ENCODE results near the gene FANCF.
A peak's percentile ranks its signal among the peaks of the same experiment; 100 is the strongest.

FANCF gene, protein sequence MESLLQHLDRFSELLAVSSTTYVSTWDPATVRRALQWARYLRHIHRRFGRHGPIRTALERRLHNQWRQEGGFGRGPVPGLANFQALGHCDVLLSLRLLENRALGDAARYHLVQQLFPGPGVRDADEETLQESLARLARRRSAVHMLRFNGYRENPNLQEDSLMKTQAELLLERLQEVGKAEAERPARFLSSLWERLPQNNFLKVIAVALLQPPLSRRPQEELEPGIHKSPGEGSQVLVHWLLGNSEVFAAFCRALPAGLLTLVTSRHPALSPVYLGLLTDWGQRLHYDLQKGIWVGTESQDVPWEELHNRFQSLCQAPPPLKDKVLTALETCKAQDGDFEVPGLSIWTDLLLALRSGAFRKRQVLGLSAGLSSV

DNA sequence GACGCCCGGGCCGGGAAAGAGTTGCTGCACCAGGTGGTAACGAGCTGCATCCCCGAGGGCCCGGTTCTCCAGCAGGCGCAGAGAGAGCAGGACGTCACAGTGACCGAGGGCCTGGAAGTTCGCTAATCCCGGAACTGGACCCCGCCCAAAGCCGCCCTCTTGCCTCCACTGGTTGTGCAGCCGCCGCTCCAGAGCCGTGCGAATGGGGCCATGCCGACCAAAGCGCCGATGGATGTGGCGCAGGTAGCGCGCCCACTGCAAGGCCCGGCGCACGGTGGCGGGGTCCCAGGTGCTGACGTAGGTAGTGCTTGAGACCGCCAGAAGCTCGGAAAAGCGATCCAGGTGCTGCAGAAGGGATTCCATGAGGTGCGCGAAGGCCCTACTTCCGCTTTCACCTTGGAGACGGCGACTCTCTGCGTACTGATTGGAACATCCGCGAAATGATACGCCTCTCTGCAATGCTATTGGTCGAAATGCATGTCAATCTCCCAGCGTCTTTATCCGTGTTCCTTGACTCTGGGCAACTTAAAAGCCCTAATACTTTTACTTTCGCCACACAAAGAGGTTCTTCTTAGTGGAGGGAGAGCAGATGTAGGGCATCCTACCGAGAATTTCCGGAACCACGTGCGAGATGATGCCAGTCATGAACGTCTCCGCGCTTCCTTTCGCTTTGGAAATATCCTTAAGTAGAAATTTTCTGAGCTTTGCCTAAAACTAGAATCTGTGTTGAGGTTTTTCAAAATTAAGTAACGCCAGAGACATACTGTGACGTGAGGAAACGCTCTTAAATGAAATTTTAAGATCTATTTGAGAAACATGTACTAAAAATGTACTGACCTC lies at the start of gene FANCF:
Gene FANCF, minus strand, starts transcription at position 376 of the 840 bp plus-strand sequence. Its CDS starts 13 bp downstream, at position 363.
- TF ChIP-seq TEAD4 (IDR thresholded peaks at IDR 0.05) (no peak), CREB1 (IDR thresholded peaks at IDR 0.05; ENCODE audit: low read depth) (no peak), NFIC (IDR thresholded peaks at IDR 0.05) (no peak), EP300 (IDR thresholded peaks at IDR 0.05; ENCODE audit: borderline replicate concordance) (no peak), YY1 (IDR thresholded peaks at IDR 0.05; ENCODE audit: low read depth) (no peak)
- TF ChIP-seq, protein P1, sequence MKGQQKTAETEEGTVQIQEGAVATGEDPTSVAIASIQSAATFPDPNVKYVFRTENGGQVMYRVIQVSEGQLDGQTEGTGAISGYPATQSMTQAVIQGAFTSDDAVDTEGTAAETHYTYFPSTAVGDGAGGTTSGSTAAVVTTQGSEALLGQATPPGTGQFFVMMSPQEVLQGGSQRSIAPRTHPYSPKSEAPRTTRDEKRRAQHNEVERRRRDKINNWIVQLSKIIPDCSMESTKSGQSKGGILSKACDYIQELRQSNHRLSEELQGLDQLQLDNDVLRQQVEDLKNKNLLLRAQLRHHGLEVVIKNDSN (IDR thresholded peaks at IDR 0.05): no peak
- TF ChIP-seq, protein P2, sequence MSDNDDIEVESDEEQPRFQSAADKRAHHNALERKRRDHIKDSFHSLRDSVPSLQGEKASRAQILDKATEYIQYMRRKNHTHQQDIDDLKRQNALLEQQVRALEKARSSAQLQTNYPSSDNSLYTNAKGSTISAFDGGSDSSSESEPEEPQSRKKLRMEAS (IDR thresholded peaks at IDR 0.05): 0 out of 2 replicates have a peak, but pooled peaks have one; percentile 33

DNA sequence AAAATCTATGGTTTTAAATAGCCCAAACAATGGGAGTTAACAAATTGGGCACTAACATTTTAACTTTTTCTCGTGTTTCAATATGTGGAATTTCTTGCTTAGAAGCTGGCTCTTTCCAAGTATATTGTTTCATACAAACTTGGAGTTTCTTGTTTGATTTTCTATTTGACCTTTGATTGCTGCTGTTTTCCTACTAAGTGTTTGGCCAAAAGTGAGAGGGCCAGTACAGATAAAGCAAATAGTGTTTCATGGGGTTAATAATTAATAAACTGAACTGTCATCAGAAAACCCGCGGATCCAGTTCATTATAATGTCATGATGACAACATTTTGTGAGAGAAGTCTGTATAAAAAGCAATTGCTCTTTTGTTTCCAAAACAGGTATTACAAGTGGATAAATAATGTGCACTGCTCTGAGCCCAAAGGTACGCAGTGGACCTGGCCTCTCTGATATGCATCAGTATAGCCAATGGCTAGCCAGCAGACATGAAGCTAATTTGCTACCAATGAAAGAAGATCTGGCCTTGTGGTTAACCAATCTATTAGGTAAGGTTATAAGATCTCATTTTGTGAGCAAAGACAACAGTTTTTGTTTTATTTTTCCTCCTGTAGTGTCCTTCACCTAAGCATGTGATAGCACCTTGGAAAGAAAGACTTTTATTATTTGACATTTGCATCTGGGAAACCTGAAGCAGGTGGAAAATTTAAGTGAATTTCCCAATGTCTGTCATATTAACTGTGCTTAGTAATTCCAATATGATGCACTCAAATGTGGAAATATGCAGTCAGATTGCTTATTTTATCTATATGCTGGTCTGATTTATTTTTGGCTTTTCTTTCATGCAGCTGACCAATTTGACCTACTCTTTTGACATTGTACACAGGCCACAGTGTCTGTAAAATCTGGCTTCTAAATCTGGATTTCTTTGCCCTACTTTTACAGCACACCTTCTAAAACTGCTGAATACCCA lies 49.1 kb upstream of the FANCF start:
- TF ChIP-seq TAF1 (IDR thresholded peaks at IDR 0.05; ENCODE audit: low read depth): no peak

DNA sequence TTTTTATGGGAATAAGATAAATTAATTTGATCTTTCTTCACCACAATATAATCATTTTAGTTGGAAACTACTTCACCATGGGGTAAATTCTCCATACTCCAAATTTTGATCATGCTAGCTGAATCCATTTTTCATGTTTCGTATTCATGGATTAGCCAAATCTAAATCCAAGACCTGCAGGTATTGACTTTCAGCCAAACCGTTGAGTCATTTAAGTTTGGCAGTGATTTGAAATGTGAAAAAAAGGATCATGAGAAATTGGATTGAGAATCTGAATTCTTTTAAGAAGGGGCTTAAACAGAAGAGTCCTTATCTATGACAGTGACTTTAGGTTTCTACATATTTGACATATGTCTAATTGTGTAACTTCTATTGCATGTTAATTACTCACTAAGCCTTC lies 46.1 kb upstream of the FANCF start:
- TF ChIP-seq TAF1 (IDR thresholded peaks at IDR 0.05; ENCODE audit: low read depth) (no peak), CREB1 (IDR thresholded peaks at IDR 0.05; ENCODE audit: low read depth) (no peak), YY1 (IDR thresholded peaks at IDR 0.05; ENCODE audit: low read depth) (no peak), NFIC (IDR thresholded peaks at IDR 0.05) (no peak), TEAD4 (IDR thresholded peaks at IDR 0.05) (no peak), EP300 (IDR thresholded peaks at IDR 0.05; ENCODE audit: borderline replicate concordance) (no peak), RAD21 (IDR thresholded peaks at IDR 0.05; ENCODE audit: low read depth) (no peak), FOXM1 (IDR thresholded peaks at IDR 0.05; ENCODE audit: borderline replicate concordance, low read depth) (no peak), ZBTB7A (IDR thresholded peaks at IDR 0.05; ENCODE audit: low read depth) (no peak), TCF12 (IDR thresholded peaks at IDR 0.05; ENCODE audit: low read depth) (no peak), EGR1 (IDR thresholded peaks at IDR 0.05) (no peak)
- TF ChIP-seq, protein P3, sequence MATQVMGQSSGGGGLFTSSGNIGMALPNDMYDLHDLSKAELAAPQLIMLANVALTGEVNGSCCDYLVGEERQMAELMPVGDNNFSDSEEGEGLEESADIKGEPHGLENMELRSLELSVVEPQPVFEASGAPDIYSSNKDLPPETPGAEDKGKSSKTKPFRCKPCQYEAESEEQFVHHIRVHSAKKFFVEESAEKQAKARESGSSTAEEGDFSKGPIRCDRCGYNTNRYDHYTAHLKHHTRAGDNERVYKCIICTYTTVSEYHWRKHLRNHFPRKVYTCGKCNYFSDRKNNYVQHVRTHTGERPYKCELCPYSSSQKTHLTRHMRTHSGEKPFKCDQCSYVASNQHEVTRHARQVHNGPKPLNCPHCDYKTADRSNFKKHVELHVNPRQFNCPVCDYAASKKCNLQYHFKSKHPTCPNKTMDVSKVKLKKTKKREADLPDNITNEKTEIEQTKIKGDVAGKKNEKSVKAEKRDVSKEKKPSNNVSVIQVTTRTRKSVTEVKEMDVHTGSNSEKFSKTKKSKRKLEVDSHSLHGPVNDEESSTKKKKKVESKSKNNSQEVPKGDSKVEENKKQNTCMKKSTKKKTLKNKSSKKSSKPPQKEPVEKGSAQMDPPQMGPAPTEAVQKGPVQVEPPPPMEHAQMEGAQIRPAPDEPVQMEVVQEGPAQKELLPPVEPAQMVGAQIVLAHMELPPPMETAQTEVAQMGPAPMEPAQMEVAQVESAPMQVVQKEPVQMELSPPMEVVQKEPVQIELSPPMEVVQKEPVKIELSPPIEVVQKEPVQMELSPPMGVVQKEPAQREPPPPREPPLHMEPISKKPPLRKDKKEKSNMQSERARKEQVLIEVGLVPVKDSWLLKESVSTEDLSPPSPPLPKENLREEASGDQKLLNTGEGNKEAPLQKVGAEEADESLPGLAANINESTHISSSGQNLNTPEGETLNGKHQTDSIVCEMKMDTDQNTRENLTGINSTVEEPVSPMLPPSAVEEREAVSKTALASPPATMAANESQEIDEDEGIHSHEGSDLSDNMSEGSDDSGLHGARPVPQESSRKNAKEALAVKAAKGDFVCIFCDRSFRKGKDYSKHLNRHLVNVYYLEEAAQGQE (IDR thresholded peaks at IDR 0.05; ENCODE audit: low read depth): no peak
- TF ChIP-seq, protein P2 (IDR thresholded peaks at IDR 0.05): no peak
- TF ChIP-seq, protein P1 (IDR thresholded peaks at IDR 0.05): no peak

DNA sequence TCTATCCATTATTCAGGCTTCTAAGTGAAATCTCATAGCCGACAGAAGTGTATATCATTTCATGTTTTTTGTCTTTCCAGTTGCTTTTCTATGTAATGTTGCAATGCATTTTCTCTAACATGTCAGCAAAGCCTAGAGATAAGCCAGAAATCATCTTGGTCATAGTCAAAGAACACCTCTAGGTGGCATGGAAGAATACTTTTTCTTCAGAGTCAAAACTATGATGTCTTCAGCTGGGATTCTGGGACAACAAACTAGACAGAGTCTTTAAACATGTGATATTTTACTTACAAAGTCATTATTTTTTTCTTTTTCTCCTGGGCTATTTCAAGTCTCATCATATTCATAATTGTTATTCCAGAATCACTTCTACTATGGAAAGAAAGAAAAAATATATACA lies 45.2 kb upstream of the FANCF start:
- TF ChIP-seq, protein P1 (IDR thresholded peaks at IDR 0.05): no peak
- TF ChIP-seq FOXM1 (IDR thresholded peaks at IDR 0.05; ENCODE audit: borderline replicate concordance, low read depth) (no peak), TAF1 (IDR thresholded peaks at IDR 0.05; ENCODE audit: low read depth) (no peak), RAD21 (IDR thresholded peaks at IDR 0.05; ENCODE audit: low read depth) (peak; percentile 46), EGR1 (IDR thresholded peaks at IDR 0.05) (no peak), NFIC (IDR thresholded peaks at IDR 0.05) (no peak)
- TF ChIP-seq, protein P2 (IDR thresholded peaks at IDR 0.05): no peak
- TF ChIP-seq, protein P3 (IDR thresholded peaks at IDR 0.05; ENCODE audit: low read depth): no peak

Data from Ishikawa (cell line).